ENCODE measurements around the gene CYP26C1.
"Not testable (repeated sequence)": the region's sequence is repeated elsewhere in the genome, so short reads cannot be mapped to it uniquely, and the experiment has no call there.

The CYP26C1 gene

DNA sequence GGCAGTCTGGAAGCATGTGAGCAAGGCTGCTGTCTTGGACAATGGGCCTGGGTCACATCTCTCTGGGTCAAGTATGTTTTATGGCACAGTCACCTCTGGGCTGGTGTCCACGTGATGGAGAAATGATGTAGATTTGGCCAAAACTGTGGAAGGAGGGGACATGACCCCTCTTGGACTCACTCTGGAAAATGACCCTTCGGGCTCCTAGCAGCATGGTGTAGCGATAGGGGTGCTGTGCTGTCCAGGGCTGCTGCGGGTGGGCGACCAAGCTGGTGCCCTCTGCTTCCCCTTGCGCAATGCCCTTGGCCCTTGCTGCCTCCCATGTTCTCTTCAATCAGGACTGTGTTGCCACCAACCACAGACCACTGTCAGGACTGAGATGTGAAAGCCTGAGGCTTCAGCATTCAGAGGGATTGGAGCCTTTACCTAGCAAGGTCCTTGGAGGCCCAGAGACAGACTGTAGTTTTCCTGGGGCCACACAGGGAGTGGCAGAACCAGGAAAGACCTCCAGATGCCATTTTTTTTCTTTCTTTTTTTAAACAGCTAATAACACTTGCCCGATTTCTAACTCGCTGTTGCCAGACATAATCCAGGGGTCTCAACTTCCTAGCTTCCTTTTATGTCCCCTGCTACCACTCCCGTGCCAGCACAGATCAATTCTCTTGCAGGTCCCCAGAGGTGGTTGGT is 19.2 kb downstream of the CYP26C1 start:
- DNase-seq, result peak; percentile 14

DNA sequence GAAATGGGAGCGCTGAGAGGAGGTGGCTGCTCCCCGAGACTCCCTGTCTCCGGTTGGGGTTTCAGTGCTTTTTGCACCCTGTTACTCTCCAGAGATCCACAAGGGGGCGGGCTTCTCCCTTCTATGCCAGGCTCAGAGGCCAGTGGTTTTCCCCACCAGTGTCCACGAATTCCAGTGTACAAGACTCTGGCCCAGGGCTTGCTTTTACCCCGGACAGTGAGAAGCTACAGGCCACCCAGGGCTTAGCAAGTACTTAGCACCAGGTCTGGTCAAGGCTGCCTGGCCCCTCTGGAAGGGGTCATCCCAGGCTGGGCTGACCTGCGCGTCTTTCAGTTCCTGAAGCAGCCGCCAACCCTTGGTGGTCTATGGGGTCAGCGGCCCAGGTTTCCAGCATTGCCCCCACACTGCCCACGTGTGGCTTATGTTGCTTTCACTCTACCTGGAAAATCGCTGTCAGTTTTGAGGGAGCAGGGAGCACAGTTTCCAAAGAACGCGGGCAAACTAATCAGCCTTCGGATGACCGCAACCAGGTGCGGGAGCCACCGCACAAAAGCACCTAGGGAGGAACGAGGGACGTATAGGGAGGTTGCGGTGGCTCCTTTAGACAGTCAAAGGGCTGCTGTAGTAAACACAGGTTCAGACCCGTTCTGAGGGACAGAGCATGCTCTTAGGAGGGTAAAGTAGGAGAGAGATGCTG is 19.9 kb downstream of the CYP26C1 start:
- DNase-seq, result peak; percentile 69

DNA sequence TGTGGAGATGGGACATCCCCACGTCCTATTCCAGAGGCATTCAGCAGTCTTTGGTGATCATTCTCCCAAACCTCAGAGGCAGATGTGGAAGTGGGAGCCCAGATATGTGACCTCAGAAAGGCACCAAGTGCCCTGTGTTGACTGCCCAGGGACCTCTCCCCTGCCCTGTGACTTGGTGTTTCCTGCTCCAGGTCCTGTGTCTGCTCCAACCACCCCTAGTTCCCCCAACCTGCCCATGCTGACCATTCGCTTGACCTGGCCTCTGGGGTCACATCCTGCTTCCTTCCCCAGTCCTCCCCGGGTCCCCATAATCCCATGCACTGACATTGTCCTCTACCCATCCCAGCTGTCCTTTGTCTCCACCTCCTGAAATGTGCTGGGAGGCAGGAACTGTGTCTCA is 20.7 kb downstream of the CYP26C1 start:
- DNase-seq, result no peak

DNA sequence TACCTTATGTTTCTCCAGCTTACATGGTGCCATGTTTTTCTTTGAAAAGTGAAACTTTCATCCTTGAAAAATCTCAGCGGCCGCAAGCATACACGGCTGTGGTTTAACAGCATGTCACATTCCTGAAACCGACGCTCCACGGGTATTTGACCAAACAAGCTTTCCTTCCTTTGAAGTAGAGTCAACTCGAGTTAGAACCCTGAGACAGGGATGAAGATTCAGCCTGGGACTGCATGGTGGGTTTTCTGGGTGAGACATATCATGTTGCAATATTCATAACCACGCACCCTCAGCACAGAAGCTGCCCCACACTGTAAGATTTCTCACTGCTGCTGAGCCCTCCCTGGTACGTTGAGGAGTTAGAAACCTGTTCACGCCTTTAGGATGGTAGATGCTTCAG is 21.2 kb downstream of the CYP26C1 start:
- no peak for DNase-seq

DNA sequence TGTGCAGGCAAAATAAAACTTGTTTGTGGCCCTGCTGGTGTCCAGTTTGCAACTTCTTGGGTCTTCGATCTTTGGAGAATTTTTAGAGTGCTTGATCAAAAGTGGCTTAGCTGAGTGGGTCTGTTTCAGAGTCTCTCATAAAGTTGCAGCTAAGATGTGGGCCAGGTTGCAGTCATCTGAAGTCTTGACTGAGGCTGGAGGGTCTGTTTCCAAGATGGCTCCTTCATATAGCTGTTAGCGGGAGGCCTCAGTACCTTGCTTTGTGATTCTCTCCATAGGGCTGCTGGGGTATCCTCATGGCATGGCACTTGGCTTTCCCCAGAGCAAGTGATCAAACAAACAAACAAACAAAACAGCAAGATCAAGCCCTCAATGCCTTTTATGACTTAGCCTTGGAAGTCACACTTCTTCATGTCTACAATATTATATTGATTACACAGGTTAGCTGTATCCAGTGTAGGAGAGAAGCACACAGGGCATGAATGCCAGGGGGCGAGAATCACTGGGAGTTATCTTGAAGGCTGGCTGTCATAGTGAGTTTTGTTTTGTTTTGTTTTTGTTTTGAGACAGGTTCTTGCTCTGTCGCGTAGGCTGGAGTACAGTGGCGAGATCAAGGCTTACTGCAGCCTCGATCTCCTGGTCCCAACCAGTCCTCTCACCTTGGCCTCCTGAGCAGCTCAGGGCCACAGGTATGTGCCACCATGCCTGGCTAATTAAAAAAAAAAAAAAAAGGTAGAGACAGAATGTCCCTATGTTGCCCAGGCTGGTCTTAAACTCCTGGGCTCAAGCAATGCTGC is 23.3 kb downstream of the CYP26C1 start:
- no peak for DNase-seq

DNA sequence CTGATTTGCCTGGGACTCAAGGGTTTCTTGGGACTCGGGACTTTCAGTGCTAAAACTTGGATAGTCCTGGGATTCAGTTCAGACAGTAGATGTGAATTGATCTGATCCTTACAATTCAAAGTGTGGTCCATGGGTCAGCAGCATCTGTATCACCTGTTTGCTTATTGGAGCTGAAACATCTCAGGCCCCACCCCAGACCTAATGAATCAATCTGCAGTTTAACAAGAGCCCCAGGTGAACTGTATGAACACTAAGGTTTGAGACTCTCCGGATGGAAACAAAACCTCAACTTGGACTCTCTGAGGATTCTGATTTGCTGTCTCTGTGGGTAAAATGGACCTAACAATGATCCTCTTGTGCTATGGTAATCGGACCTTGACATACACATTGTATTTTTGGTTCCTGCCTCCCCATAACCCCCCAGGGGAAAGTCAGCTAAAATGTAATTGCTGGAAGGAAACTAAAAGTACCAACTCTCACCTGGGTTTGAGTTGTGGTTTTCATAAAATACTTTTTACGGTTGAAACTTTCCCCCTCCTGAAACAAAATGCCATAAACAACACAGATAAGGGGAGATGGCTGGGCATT is 24.8 kb downstream of the CYP26C1 start:
- no peak for DNase-seq

DNA sequence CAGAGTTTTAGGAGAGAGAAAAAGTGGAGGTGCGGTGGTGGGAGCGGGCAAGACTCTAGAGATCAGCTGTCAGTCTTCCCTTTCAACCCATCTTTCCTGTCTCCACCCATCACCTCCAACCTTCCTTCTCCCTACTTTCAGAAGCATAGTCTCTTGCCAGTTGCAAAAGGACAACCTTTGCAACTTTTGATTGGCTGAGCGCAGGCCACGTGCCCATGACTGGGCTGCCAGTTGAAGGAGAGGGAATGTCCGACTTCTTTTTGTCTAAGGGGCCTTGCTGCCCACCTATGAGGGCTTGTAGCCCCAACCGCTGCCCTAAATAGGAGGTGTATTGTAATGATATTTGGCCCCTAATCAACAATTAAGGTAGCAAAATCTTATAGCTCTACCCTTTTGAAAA is 25.7 kb downstream of the CYP26C1 start:
- no peak for DNase-seq

DNA sequence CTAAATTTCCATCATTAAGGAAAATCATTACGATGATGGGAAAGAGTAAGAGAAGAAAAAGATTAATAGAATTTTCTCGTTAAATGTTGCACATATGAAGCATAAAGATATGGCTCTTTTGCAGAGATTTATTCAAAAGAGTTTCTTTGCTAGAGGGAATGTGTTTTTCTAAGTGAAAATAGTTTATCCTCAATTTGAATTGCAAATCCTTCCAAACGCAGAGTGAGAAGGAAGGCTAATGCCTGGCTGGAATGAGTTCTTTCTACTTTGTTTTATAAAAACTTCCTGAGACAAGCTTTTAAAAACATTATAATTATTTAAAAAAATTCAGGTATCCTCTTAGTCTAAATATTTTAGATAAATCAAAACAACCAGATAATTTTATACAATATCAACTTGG is 27.2 kb downstream of the CYP26C1 start:
- no peak for DNase-seq

DNA sequence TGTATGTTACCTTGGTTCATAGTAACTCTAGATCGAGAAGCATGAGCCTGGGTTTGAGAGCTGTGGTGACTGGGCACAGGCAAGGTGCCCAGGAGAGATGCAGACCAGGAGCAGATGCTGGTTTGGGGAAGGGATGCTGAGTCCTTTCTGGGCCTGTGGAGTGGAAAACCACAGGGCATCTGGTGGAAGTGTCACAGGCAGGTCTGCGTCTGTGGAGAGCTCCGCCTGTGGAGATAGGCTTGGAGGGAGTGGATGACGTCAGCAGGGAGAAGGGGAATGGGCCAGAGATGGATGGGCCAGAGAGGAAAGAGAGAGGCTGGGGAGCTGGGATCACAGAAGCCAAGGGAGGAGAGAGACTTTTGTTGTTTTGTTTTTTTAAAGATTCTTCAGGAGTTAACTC is 27.9 kb downstream of the CYP26C1 start:
- no peak for DNase-seq

DNA sequence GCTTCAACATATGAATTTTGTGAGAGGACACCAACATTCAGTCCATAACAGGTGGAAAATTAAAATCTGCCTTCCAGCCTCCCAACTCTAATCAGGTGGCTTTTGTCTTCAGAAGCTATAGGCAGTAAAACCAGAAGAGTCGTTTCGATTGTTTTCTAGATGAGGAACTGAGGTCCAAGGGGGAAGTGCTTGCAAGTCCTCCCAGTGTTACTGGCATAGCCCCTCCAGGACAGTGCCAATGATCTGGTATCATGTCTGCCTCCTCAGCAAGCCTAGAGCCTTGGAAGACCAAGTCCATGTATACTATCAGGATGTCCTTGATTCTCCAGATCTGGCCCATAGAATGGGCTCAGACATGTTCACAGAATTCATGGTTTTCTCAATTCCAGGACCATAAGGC is 30.0 kb downstream of the CYP26C1 start:
- DNase-seq, result no peak

DNA sequence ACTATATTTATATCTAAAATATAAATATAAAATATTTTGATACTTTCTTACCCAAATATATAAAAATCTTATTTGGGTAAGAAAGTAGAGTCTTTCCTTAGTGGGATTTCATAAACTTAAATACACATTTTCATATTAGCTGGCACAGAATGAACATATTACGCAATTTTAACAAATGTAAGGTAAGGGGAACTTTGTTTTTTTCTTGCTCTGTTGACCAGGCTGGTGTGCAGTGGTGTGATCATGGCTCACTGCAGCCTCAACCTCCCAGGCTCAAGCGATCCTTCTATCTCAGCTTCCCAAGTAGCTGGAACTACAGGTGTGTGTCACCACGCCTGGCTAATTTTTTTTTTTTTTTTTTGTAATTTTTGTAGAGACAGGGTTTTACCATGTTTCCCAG is 31.4 kb downstream of the CYP26C1 start:
- DNase-seq, result no peak

DNA sequence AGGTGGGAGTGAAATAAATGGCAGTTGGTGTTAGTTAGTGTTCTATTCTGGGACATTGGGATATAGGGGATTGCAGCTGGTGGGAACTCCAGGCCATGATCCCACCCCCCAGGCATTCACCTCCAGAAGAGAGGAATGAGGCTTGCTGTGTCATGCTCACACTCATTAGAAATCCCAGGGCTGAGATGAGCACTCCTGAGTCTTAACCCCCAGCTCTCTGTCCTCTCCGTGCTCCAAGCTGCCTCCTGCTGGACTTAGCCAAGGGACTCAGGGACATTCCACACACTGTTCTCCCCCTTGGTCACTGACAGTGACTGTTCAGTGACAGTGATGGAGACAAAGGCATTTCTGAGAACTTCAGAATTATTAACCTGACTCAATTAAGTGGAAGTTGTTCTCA is 34.6 kb downstream of the CYP26C1 start:
- DNase-seq, result no peak

DNA sequence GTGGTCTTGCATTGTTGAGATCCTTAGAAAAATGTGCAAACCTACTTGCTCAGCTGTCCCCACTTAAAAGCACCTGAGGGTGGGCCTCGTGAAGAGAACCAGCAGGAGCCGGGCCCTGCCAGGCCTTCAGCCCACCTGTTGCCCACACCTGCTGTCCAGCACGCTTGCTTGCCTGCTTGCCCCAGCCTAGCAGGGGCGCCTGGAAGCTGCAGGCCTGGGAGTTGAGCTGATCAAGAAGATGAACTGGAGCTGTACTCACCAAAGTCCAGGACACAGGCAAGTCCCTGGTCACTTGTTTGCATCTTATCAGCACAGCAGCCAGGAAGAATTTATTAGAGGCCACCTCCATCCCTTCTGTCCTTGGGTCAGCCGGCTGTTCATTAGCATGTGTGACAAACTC is 36.3 kb downstream of the CYP26C1 start:
- no peak for DNase-seq

DNA sequence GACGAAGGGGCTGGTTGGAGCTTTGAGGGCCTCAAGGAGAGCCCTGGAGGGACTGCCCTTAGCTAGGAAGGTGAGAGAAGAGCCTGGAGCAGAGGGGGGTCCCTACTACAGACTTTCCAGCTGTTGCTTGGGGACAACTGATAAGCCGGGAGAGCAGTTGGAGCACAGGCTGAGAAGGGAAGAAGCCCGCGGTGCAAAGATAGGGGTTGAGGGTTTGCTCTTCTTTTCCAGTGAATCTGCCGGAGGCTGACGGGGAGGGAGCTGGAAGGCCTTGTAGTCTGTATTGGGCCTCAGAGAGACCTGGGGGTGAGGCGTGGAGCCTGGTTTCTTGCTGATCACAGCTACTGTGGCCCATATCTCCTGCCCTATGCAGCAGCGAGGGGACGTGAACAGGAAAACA is 36.8 kb downstream of the CYP26C1 start:
- peak; percentile 17 for DNase-seq

DNA sequence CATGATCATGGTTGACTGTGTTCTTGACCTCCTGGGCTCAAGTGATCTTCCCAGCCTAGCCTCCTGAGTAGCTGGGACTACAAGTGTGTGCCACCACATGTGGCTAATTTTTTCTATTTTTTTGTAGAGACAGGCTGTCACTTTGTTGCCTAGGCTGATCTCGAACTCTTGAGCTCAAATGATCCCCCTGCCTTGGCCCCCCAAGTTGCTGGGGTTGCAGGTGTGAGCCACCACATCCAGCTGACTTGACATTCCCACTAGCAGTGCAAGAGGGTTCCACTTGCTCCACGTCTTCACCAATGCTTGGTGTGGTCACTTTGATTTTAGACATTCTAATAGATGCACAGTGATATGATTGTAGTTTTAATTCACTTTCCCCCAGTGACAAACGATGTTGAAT is 38.2 kb downstream of the CYP26C1 start:
- no peak for DNase-seq

DNA sequence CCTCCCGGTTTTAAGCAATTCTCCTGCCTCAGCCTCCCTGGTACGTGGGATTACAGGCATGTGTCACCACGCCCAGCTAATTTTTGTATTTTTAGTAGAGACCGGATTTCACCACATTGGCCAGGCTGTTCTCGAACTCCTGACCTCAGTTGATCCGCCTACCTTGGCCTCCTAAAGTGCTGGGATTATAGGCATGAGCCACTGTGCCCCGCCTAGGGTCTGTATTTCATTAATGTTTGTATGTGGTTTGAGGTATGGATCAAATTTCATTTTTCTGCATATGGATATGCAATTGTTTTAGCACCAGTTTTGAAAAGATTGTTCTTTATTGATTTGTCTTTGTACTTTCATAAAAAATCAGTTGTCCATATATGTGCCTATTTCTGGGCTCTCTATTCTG is 39.1 kb downstream of the CYP26C1 start:
- DNase-seq, result no peak

DNA sequence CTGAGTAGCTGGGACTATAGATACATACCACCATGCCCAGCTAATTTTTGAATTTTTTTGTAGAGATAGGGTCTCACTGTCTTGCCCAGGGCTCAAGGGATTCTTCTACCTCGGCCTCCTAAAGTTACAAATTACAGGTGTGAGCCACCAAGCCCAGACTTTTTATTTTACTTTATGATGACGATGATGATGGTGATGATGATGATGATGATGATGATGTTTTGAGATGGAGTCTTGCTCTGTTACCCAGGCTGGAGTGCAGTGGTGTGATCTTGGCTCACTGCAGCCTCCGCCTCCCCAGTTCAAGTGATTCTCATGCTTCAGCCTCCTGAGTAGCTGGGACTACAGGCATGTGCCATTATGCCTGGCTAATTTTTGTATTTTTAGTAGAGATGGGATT is 40.5 kb downstream of the CYP26C1 start:
- not testable (repeated sequence) for DNase-seq

DNA sequence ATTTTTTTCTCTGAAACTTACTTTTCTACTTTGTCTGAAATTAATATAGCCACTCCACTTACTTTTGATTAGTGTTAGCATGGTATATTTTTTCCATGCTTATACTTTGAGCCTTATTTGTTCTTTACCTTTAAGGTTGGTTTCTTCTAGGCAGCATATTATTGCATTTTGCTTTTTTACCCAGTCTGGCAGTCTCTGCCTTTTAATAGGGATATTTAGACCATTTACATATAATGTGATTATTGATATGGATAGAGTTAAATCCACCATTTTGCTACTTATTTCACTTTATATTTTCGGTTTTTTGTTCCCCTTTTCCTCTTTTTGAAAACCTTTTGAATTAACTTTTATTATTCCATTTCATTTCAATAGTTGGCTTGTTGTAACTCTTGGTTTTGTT is 43.4 kb downstream of the CYP26C1 start:
- DNase-seq, result no peak

DNA sequence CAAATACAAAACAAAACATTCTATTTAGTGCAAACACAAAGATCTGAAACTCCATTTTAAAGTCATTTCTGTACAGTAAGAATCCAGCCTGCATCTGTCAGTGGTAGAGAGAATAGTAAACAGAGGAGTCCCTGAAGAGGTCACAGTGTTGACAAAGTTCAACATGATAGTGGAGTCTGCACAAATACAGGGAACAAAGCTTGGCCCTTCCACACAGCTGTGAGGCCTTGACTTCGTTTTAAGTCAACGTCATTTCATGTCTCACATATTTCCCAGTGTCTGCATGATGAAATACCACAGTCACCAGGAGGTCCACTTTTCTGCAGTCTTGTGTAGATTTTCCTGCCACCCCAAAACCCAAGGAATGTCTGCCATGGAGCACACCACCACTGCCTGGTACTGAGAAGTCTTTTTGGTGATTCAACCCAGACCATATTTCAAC is 46.1 kb downstream of the CYP26C1 start:
- no peak for DNase-seq

DNA sequence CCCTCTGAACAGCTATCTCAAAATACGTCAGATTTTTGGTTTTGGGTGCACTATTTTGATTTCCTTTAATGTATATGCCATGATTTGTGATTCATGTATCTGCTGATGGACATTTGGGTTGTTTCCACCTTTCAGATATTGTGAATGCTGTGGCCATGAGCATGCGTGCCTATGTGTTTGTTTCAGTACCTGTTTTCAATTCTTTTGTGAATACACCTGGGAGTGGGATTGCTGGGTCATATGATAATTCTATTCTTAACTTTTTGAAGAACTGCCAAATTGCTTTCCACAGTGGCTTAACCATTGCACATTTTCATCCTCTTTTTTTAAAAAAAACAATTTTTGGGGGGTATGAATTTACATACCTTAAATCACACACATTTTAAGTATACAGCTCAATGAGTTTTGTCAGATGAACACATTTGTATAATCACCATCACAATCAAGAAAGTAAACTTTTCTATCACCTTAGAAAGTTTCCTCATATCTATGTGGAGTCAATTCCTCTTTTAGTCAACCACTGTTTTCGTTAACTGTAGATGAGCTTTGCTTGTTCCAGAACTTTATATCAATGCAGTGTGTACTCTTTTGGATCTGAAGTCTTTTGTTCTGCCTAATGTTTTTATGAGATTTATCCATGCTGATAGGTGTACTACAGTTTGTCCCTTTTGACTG is 50.0 kb downstream of the CYP26C1 start:
- no peak for DNase-seq

DNA sequence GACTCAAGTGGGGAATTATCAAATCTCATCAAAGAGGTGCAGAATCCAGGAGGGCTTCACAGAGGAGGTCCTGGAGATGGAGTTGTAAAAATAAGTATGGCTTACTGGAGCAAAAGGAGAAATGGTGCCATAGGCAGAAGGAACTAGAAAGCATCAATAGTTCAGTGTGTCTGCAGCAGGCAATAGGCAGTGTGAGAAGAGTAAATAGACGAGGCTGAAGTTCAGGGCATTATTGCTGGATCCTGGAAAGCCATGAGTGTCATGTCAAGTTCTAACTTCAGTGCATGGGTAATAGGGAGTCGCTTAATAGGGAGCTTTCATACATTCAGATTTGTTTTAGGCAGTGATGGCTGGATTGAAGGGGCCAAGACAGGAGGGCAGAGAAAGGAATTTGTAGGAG is 52.4 kb downstream of the CYP26C1 start:
- DNase-seq, result no peak

DNA sequence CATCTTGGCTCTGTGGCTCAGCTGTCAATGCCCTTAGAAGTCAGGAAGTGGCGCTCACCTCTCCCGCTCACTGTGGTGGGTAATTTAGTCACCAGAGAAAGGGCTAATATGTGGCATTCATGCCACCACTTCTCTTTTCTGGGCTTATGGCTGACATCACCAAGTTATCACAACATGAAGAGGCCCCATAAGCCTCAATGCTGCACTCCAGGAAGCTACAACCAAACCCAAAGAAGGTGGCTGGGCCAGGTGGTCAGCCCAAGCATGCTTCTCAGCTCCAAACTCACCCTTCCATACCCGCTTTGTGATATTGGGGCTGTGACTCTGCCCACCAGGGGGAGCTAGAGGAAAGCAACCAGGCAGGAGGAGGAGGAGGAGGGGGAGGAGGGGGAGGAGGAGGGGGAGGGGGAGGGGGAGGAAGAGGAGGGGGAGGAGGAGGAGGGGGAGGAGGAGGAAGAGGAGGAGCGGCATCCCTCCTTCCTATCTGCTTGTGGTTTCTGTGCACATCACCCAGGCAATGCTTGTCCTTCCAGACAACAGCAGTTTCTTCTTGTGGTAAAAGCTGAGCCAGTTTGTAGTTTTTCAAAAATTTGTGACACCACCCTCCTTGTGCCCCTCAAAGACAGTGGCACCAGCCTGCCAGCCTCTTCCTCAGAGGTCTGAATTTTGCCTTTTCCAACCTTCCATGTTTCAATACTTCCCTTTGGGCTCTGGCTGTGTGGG is 55.2 kb downstream of the CYP26C1 start:
- peak; percentile 86 for DNase-seq

Measured in hematopoietic multipotent progenitor cell treated with erythropoietin and hydrocortisone succinate and interleukin-3 and kit ligand, for 4 days (in vitro differentiated cells).